ENCODE results near the gene CDK12. TPM values are rescaled to one million over a fixed set of nuclear protein-coding genes. Genes with fewer than 3 reads are reported as not detected.

The CDK12 gene
- total RNA-seq, 2 experiments from 2014 or later = 77.5 TPM

GRCh38 chr17:39573447-39574298 is 112.4 kb downstream of the CDK12 start:
- H3K27ac Mint-ChIP-seq = peak overlapping the region; percentile 72
- CTCF ChIA-PET = interaction anchor here (1.1 kb wide), 1 partner anchor 48 kb away, joined by 6 read pairs; no protein-coding TSS in a partner anchor
- H3K4me1 Mint-ChIP-seq (ENCODE audit: low read depth) = peaks cover 4% of the 10 kb centered on the region
- H3K36me3 Mint-ChIP-seq (ENCODE audit: low read depth) = peaks cover 31% of the 10 kb centered on the region
- DNase-seq (peak; percentile 58), ATAC-seq (peak; percentile 85)
- H3K27me3 Mint-ChIP-seq (ENCODE audit: low read depth) = peaks cover 15% of the 10 kb centered on the region
- peak overlapping the region; percentile 80 for H3K4me3 Mint-ChIP-seq
- H3K9me3 Mint-ChIP-seq (ENCODE audit: insufficient read depth) = peaks cover 3% of the 10 kb centered on the region
- POLR2A ChIA-PET = interaction anchor here (0.6 kb wide), 1 partner anchor 55 kb away, joined by 5 read pairs; no protein-coding TSS in a partner anchor

GRCh38 chr17:39576187-39576586 is 114.9 kb downstream of the CDK12 start:
- ATAC-seq = no peak
- POLR2A ChIA-PET = no interaction called here
- DNase-seq = no peak
- Mint-ChIP-seq H3K36me3 (ENCODE audit: low read depth) (peaks cover 12% of the 10 kb centered on the region), H3K9me3 (ENCODE audit: insufficient read depth) (peaks cover under 1% of the 10 kb centered on the region), H3K4me3 (no peak overlapping the region), H3K27ac (no peak overlapping the region), H3K4me1 (ENCODE audit: low read depth) (peaks cover 4% of the 10 kb centered on the region), H3K27me3 (ENCODE audit: low read depth) (peaks cover 15% of the 10 kb centered on the region)
- CTCF ChIA-PET = interaction anchor here (1.0 to 3.5 kb wide), 7 partner anchors 12 to 47 kb away, joined by 3 to 14 read pairs (median 5); no protein-coding TSS in a partner anchor

GRCh38 chr17:39578272-39578671 is 117.0 kb downstream of the CDK12 start:
- no peak for ATAC-seq
- no peaks in the 10 kb centered on the region for H3K9me3 Mint-ChIP-seq (ENCODE audit: insufficient read depth)
- peaks cover 4% of the 10 kb centered on the region for H3K4me1 Mint-ChIP-seq (ENCODE audit: low read depth)
- no peak overlapping the region for H3K27ac Mint-ChIP-seq
- no peaks in the 10 kb centered on the region for H3K36me3 Mint-ChIP-seq (ENCODE audit: low read depth)
- no peak overlapping the region for H3K4me3 Mint-ChIP-seq
- POLR2A ChIA-PET = no interaction called here
- peaks cover 15% of the 10 kb centered on the region for H3K27me3 Mint-ChIP-seq (ENCODE audit: low read depth)
- DNase-seq = no peak
- CTCF ChIA-PET = interaction anchor here (1.7 to 3.5 kb wide), 2 partner anchors 31 to 45 kb away, joined by 5 to 13 read pairs; no protein-coding TSS in a partner anchor

GRCh38 chr17:39579318-39580081 is 118.2 kb downstream of the CDK12 start:
- Mint-ChIP-seq H3K9me3 (ENCODE audit: insufficient read depth) (no peaks in the 10 kb centered on the region), H3K4me1 (ENCODE audit: low read depth) (no peaks in the 10 kb centered on the region), H3K27ac (no peak overlapping the region), H3K4me3 (no peak overlapping the region), H3K36me3 (ENCODE audit: low read depth) (no peaks in the 10 kb centered on the region), H3K27me3 (ENCODE audit: low read depth) (peaks cover 11% of the 10 kb centered on the region)
- ChIA-PET CTCF (interaction anchor here (1.7 to 1.8 kb wide), 2 partner anchors 32 to 42 kb away, joined by 5 to 8 read pairs; no protein-coding TSS in a partner anchor), POLR2A (no interaction called here)
- no peak for ATAC-seq
- DNase-seq = no peak

GRCh38 chr17:39580082-39580468 is 118.8 kb downstream of the CDK12 start:
- Mint-ChIP-seq H3K9me3 (ENCODE audit: insufficient read depth) (no peaks in the 10 kb centered on the region), H3K4me3 (no peak overlapping the region), H3K4me1 (ENCODE audit: low read depth) (no peaks in the 10 kb centered on the region), H3K36me3 (ENCODE audit: low read depth) (no peaks in the 10 kb centered on the region), H3K27me3 (ENCODE audit: low read depth) (peaks cover 6% of the 10 kb centered on the region), H3K27ac (no peak overlapping the region)
- ChIA-PET CTCF (interaction anchor here (1.7 to 1.8 kb wide), 2 partner anchors 33 to 42 kb away, joined by 5 to 8 read pairs; no protein-coding TSS in a partner anchor), POLR2A (no interaction called here)
- no peak for DNase-seq
- no peak for ATAC-seq

- Mint-ChIP-seq H3K36me3 (ENCODE audit: low read depth) (no peaks in the 10 kb centered on the region), H3K9me3 (ENCODE audit: insufficient read depth) (no peaks in the 10 kb centered on the region), H3K27me3 (ENCODE audit: low read depth) (peaks cover 3% of the 10 kb centered on the region), H3K4me1 (ENCODE audit: low read depth) (no peaks in the 10 kb centered on the region), H3K4me3 (no peak overlapping the region), H3K27ac (no peak overlapping the region)
- CTCF ChIA-PET = no interaction called here
- ATAC-seq = no peak
- POLR2A ChIA-PET = no interaction called here
- no peak for DNase-seq
Observed at GRCh38 chr17:39581071-39581758, 119.9 kb downstream of the CDK12 start.

- POLR2A ChIA-PET = no interaction called here
Observed at GRCh38 chr17:39581759-39582085, 120.4 kb downstream of the CDK12 start.

GRCh38 chr17:39582658-39583057 is 121.4 kb downstream of the CDK12 start:
- Mint-ChIP-seq H3K4me1 (ENCODE audit: low read depth) (no peaks in the 10 kb centered on the region), H3K27me3 (ENCODE audit: low read depth) (peaks cover 3% of the 10 kb centered on the region), H3K36me3 (ENCODE audit: low read depth) (no peaks in the 10 kb centered on the region), H3K9me3 (ENCODE audit: insufficient read depth) (no peaks in the 10 kb centered on the region), H3K4me3 (no peak overlapping the region), H3K27ac (no peak overlapping the region)
- ChIA-PET POLR2A (no interaction called here), CTCF (interaction anchor here (1.5 kb wide), 1 partner anchor 39 kb away, joined by 6 read pairs; no protein-coding TSS in a partner anchor)
- ATAC-seq (no peak), DNase-seq (no peak)

More at GRCh38 chr17:39581759-39582085, 120.4 kb downstream of the CDK12 start:
- ATAC-seq = no peak
- Mint-ChIP-seq H3K27ac (no peak overlapping the region), H3K27me3 (ENCODE audit: low read depth) (peaks cover 3% of the 10 kb centered on the region), H3K4me1 (ENCODE audit: low read depth) (no peaks in the 10 kb centered on the region), H3K4me3 (no peak overlapping the region), H3K9me3 (ENCODE audit: insufficient read depth) (no peaks in the 10 kb centered on the region), H3K36me3 (ENCODE audit: low read depth) (no peaks in the 10 kb centered on the region)
- CTCF ChIA-PET = no interaction called here
- DNase-seq = no peak

Other genes with a start within 250 kb of the CDK12 start
- not detected for gene STAC2, start 235.5 kb upstream of the CDK12 start, total RNA-seq
- gene FBXL20, start 59.9 kb upstream of the CDK12 start, total RNA-seq = 10 to 100 TPM; 11.2 to 11.8 TPM
- 10 to 100 TPM; 52.8 to 53.2 TPM for gene MED1, start 10.2 kb upstream of the CDK12 start, total RNA-seq
- not detected for gene NEUROD2, start 146.4 kb downstream of the CDK12 start, total RNA-seq
- gene PPP1R1B, start 165.5 kb downstream of the CDK12 start, total RNA-seq = not detected
- 10 to 100 TPM; 69.0 to 72.1 TPM for gene STARD3, start 175.7 kb downstream of the CDK12 start, total RNA-seq
- 1 to 10 TPM; 1.3 to 1.8 TPM for gene TCAP, start 203.9 kb downstream of the CDK12 start, total RNA-seq
- gene PNMT, start 207.0 kb downstream of the CDK12 start, total RNA-seq = not detected
- 10 to 100 TPM; 12.3 to 14.7 TPM for gene PGAP3, start 226.6 kb downstream of the CDK12 start, total RNA-seq
- 1 to 10 TPM; 2.1 to 3.0 TPM for gene ERBB2, start 238.6 kb downstream of the CDK12 start, total RNA-seq

Measured in activated CD8-positive, alpha-beta T cell treated with anti-CD3 and anti-CD28 coated beads, Interleukin-2, amount 10 ng/mL, durations not matched to agents 7 days and 5 days (primary cell).